GM20431 (cell line): ENCODE measurements around the gene SALL4.
"Not testable (repeated sequence)": the region's sequence is repeated elsewhere in the genome, so short reads cannot be mapped to it uniquely, and the experiment has no call there.

Experiments used
- in situ Hi-C: fragments of 300-500 bp; cut with MseI, MboI; formaldehyde crosslinking; loops from one replicate; pipeline ENCODE4 v1.15.0; 2020; ENCODE audit warnings: low sequenced_read_pairs; ENCODE audit not compliant: unreplicated experiment

The SALL4 gene

DNA sequence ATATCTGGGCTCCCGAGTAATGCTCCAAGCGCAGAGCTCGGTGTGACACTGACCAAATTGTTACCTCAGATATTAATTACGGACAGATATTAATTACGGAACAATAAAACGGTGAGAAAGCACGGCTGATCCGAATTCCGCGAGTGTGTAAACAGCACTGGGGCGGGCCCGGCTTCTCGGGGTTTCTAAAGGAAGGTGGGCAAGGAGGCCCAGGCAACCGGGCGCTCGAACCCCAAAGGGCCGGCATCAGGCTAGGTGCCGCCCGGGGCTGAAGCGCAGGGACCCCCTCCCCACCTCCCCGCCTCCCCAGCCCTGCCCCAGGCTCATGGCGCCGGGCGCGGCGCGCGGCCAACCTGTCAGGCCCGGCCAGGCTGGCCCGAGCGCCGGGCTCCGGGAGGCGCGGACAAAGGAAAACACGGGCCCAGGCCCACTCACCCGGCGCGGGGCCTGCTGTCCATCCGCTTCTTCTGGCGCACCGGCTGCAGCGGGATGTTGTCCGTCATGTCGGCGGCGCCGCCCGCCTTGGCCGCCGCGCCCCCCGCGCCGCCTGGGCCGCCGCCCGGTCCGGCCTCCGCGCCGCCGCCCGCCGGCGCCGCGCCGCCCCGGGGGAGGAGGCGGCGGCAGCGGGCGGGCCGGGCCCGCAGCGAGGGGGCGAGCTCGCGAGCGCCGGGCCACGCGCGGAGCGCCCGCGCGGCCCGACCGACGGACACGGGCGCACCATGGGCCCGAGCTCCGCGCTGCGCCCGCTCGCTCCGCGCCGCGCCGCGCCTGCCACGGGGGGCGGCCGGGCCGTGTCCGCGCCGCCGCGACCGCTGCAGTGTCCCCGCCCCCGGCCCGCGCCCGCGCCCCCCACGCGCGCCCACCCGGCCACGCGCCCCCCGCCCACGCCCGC, 34.2 kb downstream of the SALL4 start, which contains the start of gene ATP9A:
ATP9A (minus strand) TSS at position 524 of the 892 bp plus-strand sequence; CDS start at position 503, 21 bp downstream.
- in situ Hi-C loops, result no loop called here

DNA sequence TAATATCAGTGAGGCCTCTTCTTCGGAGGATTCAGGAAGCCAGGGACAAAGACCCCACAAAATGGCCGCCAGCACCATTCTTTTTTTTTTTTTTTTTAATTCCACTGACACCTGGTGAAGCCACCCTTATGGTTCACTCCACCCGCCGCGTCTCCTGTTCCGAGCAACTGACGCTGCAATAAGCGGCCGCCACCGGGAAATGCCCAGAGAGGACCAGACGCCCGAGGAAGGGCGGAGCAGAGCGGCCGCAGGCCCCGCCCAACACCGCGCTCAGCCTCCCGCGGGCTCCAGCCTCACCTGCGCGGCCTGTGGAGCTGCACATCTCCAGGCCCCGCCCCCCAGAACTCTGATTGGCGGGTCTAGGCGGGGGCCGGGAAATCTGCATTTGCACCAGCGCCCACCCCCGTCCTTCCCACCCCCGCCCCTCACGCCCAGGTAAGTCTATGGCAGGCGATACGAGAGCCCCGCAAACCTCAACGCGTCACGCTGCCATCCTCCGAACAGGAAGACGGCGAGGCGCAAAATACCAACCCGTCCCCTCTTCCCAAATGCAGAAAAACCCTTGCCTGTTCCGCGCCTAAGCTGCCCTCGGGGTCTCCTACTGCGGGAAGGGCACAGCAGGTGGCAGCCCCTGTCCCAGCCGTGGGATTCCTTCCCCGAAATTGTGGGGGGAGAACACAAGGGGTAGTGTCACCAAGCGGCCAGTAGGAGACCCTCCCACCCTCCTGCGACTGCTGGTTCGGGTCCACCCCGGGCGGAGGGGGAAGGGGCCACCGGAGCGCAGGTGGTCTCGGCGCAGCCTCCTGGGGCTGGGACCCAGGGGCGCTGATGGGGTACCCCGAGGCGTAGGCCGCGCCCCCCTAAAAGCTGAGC, 35.1 kb downstream of the SALL4 start:
- in situ Hi-C loops, result no loop called here

DNA sequence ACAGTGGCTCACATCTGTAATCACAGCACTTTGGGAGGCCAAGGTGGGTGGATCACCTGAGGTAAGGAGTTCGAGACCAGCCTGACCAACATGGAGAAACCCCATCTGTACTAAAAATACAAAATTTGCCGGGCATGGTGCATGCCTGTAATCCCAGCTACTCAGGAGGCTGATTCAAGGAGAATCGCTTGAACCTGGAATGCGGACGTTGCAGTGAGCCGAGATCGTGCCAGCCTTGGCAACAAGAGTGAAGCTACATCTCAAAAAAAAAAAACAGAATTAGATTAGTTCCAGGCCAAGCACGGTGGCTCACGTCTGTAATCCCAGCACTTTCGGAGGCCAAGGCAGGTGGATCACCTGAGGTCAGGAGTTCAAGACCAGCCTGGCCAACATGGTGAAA, 36.9 kb downstream of the SALL4 start:
- in situ Hi-C loops, result not testable (repeated sequence)

DNA sequence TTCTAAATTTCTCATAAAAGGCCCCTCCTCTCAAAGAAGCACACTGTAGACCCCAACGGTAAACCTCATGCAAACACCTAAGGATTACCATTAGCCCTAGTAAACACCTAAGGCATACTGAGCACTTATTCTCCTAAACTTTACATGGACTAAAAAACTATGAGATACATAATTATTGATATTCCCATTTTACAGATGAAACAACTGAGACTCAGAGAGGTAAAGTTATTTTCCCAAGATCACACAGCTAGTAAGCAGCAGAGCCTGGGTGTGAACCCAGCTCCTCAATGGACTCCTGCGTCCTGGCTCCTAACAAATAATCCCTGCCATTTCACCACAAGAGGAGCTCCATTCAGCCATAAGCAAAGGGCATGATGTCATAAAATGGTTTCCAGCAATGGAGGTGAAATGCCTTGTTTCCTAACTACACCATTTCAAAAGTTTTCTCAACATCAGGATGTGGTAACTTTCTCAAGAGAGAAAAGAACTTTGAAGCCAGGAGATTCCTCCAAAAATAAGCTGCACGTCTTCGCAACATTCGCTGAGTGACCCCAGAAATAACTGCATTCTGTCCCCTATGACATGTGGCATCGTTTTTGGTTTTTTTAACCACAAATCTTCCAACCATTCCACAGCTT, 38.2 kb downstream of the SALL4 start:
- in situ Hi-C loops, result no loop called here

DNA sequence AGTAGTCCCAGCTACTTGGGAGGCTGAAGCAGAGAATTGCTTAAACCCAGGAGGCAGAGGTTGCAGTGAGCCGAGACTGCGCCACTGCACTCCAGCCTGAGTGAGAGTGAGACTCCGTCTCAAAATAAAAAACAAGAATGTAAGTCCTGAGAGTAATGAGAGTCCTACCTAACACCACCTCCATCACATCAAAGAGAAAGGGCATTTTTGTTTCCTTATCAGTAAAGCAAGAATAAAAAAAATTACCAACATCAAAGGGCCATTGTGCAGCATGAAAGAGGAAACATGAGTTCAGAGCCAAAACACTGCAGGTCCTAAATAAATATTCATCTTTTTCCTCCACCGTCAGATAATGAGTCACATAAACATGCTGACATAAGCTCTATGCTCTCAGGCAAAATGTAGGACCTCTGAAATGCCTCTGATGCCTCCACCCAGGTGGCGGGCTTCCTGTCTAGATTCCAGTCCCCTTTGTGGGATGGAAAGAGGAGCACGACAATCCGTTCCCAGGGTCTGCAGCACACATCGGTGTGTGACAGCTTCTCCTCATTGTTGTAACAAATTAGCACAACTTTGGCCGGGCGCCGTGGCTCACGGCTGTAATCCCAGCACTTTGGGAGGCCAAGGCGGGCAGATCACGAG, 41.3 kb downstream of the SALL4 start:
- in situ Hi-C loops, result no loop called here

DNA sequence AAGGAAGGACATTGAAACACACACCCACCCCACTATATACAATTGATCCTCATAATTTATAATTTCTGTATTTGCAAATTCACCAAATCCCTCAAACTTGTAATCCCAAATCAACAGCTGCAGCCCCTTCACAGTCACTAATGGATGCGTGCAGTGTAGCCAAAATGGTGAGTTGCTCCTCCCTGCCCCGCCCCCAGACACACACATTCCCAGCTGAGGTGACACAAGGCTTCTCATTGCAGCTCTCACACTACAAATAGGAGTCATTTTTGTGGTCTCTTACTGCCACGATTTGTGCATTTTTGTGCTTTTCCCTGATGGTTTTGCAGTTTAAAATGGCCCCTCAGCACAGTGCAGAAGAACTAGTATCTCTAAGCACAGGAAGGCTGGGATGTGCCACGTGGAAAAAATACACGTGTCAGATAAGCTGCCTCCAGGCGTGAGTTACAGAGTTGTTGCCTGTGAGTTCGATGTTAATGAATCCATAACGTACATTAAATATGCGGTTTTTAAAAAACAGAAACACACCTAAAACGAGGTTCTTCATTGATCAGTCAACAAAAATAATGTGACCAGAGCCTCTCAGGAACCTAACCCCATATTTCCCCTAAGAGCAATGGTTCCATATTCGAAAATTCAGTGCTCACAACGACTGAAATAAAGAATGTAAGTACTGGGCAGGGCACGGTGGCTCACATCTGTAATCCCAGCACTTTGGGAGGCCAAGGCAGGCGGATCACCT, 42.4 kb downstream of the SALL4 start:
- in situ Hi-C loops, result no loop called here

DNA sequence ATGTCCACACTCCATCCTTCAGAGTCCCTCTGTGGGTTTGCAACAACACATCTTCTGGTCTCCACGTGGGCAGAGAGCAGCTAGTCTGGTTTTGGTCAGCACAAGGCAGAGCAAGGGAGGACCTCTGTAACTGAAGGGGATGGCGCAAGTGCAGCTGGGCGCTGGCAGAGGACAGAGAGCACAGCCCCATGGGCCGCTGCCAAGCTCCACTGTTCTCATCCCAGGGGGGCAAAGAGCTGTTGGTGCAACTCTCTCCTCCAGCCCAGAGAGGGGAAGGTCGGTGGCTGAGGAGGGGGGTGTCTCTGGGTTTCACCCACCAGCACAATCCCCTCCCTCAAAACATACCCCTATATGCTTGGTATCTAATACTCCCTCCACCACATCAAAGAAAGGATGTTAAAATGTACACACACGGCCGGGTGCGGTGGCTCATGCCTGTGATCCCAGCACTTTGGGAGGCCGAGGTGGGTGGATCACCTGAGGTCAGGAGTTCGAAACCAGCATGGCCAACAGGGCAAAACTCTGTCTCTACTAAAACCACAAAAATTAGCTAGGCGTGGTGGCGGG, 43.3 kb downstream of the SALL4 start:
- in situ Hi-C loops, result no loop called here

DNA sequence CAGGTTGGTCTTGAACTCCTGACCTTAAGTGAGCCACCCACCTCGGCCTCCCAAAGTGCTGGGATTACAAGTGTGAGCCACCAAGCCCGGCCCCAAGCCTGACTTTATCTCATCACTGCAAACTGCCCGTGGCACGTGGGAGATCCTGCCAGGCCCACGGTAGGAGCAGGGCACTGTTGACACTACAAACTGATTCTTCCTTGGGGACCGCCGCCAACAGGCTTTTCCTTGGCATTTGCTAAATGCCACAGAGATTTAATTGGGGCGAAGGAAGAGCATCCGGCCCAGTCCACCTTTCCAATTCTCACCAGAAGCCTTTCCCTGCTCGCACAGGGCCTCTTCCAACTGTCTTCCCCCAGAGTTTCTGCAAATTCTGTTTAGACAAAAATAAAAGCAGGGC, 45.1 kb downstream of the SALL4 start:
- in situ Hi-C loops, result no loop called here

DNA sequence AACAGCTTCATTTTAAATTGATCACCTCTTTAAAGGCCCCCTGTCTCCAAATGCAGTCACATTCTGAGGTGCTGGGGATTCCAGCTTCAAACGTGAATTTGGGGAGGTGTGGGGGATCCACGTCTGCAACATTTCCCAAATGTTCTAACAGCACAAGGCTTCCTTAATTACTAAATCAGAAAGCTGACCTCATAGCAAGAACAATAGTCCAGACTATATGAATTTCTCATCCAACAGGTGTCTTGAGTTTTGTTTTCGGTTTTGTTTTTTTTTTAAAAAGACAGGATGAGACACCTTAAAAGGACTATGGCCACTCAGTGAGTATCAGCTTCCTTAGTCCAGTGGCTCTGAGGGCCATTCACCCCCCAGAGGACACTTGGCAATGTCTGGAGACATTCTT, 45.7 kb downstream of the SALL4 start:
- in situ Hi-C loops, result no loop called here

DNA sequence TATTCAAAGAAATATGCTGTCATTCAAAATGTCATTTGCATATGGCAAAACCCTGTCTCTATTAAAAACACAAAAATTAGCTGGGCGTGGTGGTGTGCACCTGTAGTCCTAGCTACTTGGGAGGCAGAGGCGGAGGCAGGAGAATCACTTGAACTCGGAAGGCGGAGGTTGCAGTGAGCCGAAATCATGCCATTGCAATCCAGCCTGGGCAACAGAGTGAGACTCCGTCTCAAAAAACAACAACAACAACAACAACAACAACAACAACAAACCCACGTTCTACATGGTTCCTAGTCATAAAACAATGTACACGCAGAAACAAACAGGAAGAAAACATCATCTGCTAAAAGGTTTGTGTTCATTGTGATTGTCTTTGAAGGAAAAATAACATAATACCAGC, 49.1 kb downstream of the SALL4 start:
- in situ Hi-C loops, result not testable (repeated sequence)

DNA sequence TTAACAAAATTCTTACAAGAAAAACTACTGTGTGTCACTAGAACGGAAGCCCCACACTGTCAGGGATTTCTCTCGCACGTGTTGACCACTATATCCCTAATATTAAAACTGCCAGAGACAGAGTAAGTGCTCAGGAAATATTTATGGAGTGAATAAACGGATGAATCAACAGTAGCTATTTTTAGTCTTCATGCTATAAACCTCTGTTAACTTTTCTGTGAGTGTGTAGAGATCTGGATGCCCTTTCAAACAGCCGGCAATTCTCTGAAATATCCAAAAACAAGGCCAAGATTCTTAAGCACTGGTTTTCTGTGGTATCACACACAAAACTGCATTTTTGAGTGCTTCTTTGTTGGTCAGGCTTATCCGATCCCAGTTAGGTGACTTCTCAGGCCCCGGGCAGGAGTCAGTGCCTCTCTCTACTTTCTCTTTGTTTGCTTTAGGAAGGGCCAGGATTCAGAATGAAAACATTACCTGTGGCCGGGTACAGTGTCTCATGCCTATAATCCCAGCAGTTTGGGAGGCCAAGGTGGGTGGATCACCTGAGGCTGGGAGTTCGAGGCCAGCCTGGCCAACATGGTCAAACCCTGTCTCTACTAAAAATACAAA, 49.9 kb downstream of the SALL4 start:
- in situ Hi-C loops, result no loop called here

DNA sequence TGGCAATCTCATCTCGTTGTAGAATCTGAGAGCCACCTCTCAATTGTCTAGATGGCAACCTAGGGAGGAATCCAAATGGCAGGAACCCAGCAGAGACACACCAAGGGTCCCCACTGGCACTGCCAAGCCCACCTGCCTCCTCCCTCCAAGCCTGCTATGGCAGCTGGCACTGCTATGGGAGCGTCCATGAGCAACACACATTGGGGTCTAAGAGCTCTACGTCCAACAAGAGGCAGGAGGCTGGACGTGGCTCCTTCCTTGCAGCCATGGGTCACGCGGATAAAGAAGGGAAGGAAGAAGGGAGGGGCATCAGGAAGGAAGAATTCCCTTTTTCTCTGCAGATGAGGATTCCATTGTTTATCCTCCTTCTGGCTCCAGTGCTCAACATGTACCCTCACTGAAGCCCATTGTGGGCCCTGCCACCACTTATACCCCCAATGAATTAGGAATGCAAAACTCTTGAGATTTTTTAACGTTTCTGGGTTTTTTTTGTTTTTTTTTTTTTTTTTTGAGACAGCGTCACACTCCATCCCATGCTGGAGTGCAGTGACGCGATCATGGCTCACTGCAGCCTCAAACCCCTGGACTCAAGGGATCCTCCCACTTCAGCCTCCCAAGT, 51.4 kb downstream of the SALL4 start:
- in situ Hi-C loops, result no loop called here

DNA sequence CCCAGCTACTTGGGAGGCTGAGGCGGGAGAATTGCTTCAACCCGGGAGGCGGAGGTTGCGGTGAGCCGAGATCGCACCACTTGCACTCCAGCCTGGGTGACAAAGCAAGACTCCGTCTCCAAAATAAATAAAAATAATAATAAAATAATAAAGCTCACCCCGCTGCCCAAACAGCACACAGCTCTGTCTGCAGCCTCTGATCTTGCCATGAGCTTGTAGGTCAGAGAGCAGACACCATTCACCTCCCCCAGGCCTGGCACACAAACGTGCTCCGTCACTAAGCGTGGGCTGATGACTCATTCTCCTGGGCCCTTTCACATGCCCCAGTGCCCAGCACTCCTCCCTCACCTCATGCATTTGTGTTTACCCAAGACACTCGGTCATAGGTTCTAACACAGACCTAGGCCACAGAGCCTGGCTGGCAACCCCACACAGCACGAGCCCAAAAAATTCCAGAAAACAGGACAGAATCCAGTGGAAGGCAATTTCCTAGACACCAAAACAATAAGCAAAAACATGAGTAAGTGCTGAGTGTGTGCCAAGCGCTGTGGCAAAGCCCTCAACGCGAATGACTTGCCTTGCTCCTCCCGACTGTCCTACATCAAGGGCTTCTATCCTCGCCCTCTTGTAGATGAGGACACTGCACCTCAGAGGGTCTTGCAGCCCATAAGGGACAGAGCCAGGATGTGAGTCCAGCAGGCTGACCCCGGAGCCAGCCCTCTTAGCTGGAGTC, 52.1 kb downstream of the SALL4 start:
- in situ Hi-C loops, result no loop called here

DNA sequence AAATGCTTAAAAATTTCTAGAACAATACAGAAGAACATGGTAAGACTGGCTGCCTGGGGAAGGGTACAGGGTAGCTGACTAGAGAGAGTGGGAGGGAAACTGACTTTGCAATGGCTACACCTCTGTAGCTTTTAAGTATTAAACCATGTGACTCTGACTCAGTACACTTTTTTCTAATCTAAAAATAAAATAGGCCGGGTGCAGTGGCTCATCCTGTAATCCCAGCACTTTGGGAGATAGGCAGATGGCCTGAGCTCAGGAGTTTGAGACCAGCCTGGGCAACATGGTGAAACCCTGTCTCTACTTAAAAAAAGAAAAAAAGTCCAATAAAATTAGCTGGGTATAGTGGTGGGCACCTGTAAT, 52.7 kb downstream of the SALL4 start:
- in situ Hi-C loops, result no loop called here

DNA sequence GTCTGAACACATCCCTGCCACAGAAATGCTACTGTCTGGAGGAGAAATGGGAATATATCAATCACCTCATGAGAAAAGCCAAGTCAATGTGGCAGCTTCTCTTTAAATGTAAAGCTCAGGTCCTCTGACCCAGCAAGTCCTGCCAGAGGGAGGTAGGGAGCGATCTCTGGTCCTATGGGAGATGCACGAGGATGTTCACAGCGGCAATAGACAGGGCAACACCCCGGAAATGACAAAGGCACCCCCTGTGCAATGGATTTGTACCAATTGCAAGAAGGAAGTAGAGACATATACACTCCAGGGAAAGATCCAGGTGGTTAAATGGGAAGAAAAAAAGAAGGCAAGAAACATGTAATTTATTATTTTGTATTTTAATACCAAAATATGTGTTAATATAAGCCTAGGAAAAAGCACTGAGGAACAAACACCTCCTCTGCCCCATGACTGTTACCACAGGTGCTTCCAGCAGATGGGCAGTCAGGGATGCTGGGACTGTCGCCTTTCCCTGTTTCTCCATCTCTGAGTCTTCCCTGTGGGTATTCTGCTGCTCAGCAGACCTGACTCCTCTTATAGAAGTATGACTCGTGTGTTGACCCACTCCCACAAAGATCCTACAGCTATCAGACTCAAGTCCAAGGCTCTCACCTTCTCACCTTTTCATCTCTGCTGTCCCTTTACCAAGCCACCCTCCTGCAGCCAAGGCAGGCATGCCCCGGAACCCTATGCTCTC, 55.0 kb downstream of the SALL4 start:
- in situ Hi-C loops, result no loop called here

DNA sequence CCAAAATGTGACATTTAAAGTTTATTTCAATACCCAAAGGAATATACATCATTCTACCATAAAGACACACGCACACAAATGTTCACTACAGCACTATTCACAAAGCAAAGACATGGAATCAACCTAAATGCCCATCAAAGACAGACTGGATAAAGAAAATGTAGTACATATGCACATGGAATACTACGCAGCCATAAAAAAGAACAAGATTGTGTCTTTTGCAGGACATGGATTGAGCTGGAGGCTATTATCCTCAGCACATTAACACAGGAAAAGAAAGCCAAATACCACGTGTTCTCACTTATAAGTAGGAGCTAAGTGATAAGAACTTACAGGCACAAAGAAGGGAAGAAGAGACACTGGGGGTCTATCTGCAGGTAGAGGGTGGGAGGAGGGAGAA, 56.5 kb downstream of the SALL4 start:
- in situ Hi-C loops, result no loop called here

DNA sequence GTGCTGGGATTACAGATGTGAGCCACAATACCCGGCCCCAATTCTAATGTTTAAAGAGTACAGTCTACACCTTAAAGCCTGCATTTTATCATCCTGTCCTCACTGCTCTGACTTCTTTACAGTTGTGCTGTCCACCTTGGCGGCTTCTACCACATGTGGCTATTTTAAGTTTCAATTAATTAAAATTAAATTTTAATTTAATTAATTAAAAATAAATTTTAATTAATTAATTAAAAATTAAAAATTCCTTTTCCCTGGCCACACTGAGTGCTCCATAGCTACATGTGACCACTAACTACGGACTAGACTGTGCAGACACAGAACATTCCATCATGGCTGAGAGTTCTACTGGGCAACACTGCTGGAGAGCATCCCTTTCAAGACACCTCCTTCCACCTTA, 61.5 kb downstream of the SALL4 start:
- in situ Hi-C loops, result no loop called here
